HL-60/S4 treated with phorbol 12-myristate 13-acetate at 8.2 ng/mL for 4 days and 3 days (cell line): ENCODE measurements around the gene USP19.

Source experiments
- in situ Hi-C: fragments of 300-500 bp; cut with MboI; formaldehyde crosslinking; loops from 2 replicates; pipeline ENCODE4 v1.15.0; 2022; ENCODE audit warnings: low sequenced_read_pairs

Gene USP19

GRCh38 chr3:49120438-49121131, at the start of gene USP19:
USP19 (minus strand) TSS chr3:49120823; CDS start chr3:49119145, 1,678 bp downstream.
- in situ Hi-C loops: no loop called here

- in situ Hi-C loops: no loop called here
Observed at GRCh38 chr3:49166752-49167556, 46.3 kb upstream of the USP19 start.

GRCh38 chr3:49165771-49166751, 45.4 kb upstream of the USP19 start, which contains the start of gene CCDC71:
CCDC71 (minus strand) TSS chr3:49166331; CDS start chr3:49164208, 2,123 bp downstream.
- in situ Hi-C loops: no loop called here

- in situ Hi-C loops: no loop called here
Observed at GRCh38 chr3:49164983-49165720, 44.5 kb upstream of the USP19 start.

- in situ Hi-C loops: no loop called here
Observed at GRCh38 chr3:49163609-49164008, 43.0 kb upstream of the USP19 start.

- in situ Hi-C loops: no loop called here
Observed at GRCh38 chr3:49162751-49163419, 42.3 kb upstream of the USP19 start.

- in situ Hi-C loops: no loop called here
Observed at GRCh38 chr3:49161808-49162530, 41.3 kb upstream of the USP19 start.

- in situ Hi-C loops: no loop called here
Observed at GRCh38 chr3:49161197-49161596, 40.6 kb upstream of the USP19 start.

GRCh38 chr3:49158792-49159191, 38.2 kb upstream of the USP19 start:
- in situ Hi-C loops: no loop called here

- in situ Hi-C loops: no loop called here
Observed at GRCh38 chr3:49158103-49158709, 37.6 kb upstream of the USP19 start.

GRCh38 chr3:49157289-49157688, 36.7 kb upstream of the USP19 start:
- in situ Hi-C loops: no loop called here

- in situ Hi-C loops: no loop called here
Observed at GRCh38 chr3:49153349-49153912, 32.8 kb upstream of the USP19 start.

GRCh38 chr3:49151610-49152009, 31.0 kb upstream of the USP19 start:
- in situ Hi-C loops: no loop called here

- in situ Hi-C loops: no loop called here
Observed at GRCh38 chr3:49148159-49148558, 27.5 kb upstream of the USP19 start.

GRCh38 chr3:49140080-49140479, 19.5 kb upstream of the USP19 start:
- in situ Hi-C loops: no loop called here

GRCh38 chr3:49135499-49135898, 14.9 kb upstream of the USP19 start:
- in situ Hi-C loops: no loop called here

GRCh38 chr3:49134471-49135265, 14.0 kb upstream of the USP19 start:
- in situ Hi-C loops: no loop called here
